IMR-90 (cell line): ENCODE measurements around the gene FSTL3. TPM values are rescaled to one million over a fixed set of nuclear protein-coding genes. Genes with fewer than 3 reads are reported as not detected.
A peak's percentile ranks its signal among the peaks of the same experiment; 100 is the strongest.

Experiments
- ATAC-seq: fragments of 200-7000 bp; cut with Tn5 transposase; 2 replicates; pipeline ENCODE4 v1.9.1; 2020; ENCODE audit warnings: low read depth, mild to moderate bottlenecking, moderate library complexity
- BruUV-seq: library from RNA; stranded (reverse); fragments of 400-500 nt; replicated peaks from 2 replicates; lab custom pipeline; 2021; lab: Mats Ljungman, UMichigan
- CTCF ChIA-PET: fragments of 300-600 bp; formaldehyde crosslinking; extraction: SDS; loops from one replicate; lab custom pipeline; 2021; ENCODE audit warnings: antibody characterized with exemption; lab: Yijun Ruan, JAX
- POLR2A ChIA-PET: fragments of 300-600 bp; sonication (Branson Sonifier 250); formaldehyde crosslinking; loops from one replicate; lab custom pipeline; 2022; ENCODE audit warnings: antibody characterized with exemption; ENCODE audit not compliant: unreplicated experiment; lab: Charles Lee
- DNase-seq: peaks from one replicate; pipeline ENCODE4 v3.0.0; 2013
- H2AFZ ChIP-seq: replicated peaks from 2 replicates; pipeline ENCODE3; 2013; ENCODE audit warnings: low read length, mild to moderate bottlenecking; ENCODE audit not compliant: poor library complexity
- H2AK5ac ChIP-seq: 2 replicates; pipeline ENCODE4 v1.6.1; 2013; ENCODE audit warnings: low read depth, low read length, inconsistent platforms
- H2AK9ac ChIP-seq: replicated peaks from 2 replicates; pipeline ENCODE3; 2013; ENCODE audit warnings: mild to moderate bottlenecking, low read depth, low read length, moderate library complexity; ENCODE audit not compliant: poor library complexity
- H2BK120ac ChIP-seq: 2 replicates; pipeline ENCODE4 v1.6.1; 2013; ENCODE audit warnings: low read depth, low read length, inconsistent platforms
- H2BK15ac ChIP-seq: 3 replicates; pipeline ENCODE4 v1.6.1; 2013; ENCODE audit warnings: low read depth, low read length, inconsistent platforms
- H2BK20ac ChIP-seq: 2 replicates; pipeline ENCODE4 v1.6.1; 2013; ENCODE audit warnings: low read depth, mild to moderate bottlenecking, inconsistent platforms, low read length, moderate library complexity
- H2BK5ac ChIP-seq: 2 replicates; pipeline ENCODE4 v1.6.1; 2013; ENCODE audit warnings: mild to moderate bottlenecking, low read depth, low read length, inconsistent platforms; ENCODE audit not compliant: poor library complexity, severe bottlenecking
- H3K14ac ChIP-seq: replicated peaks from 2 replicates; pipeline ENCODE4 v1.6.1; 2013; ENCODE audit warnings: low read depth, low read length, inconsistent platforms
- H3K18ac ChIP-seq: 2 replicates; pipeline ENCODE4 v1.6.1; 2013; ENCODE audit warnings: low read depth, low read length, control low read depth
- H3K23ac ChIP-seq: 2 replicates; pipeline ENCODE4 v1.6.1; 2013; ENCODE audit warnings: low read depth, low read length, inconsistent platforms
- H3K27ac ChIP-seq: 2 replicates; pipeline ENCODE4 v1.5.1; 2013; ENCODE audit warnings: mild to moderate bottlenecking, control low read depth, low read length; ENCODE audit not compliant: insufficient read depth
- H3K27me3 ChIP-seq: 2 replicates; pipeline ENCODE4 v1.6.1; 2013; ENCODE audit warnings: low read length; ENCODE audit not compliant: control insufficient read depth, insufficient read depth
- H3K36me3 ChIP-seq: 2 replicates; pipeline ENCODE4 v1.6.1; 2013; ENCODE audit warnings: low read length, mixed read lengths; ENCODE audit not compliant: control insufficient read depth, insufficient read depth
- H3K4ac ChIP-seq: 2 replicates; pipeline ENCODE4 v1.6.1; 2013; ENCODE audit warnings: low read depth, low read length, inconsistent platforms
- H3K4me1 ChIP-seq: 2 replicates; pipeline ENCODE4 v1.6.1; 2013; ENCODE audit warnings: low read length, mixed read lengths; ENCODE audit not compliant: control insufficient read depth, insufficient read depth
- H3K4me2 ChIP-seq: 2 replicates; pipeline ENCODE4 v1.6.1; 2013; ENCODE audit warnings: low read depth, mild to moderate bottlenecking, control low read depth, low read length, moderate library complexity
- H3K4me3 ChIP-seq: 2 replicates; pipeline ENCODE4 v1.5.1; 2013; ENCODE audit warnings: low read depth, mild to moderate bottlenecking, control low read depth, low read length, moderate library complexity; ENCODE audit not compliant: insufficient read depth
- H3K56ac ChIP-seq: 2 replicates; pipeline ENCODE4 v1.6.1; 2013; ENCODE audit warnings: low read length, inconsistent platforms; ENCODE audit not compliant: insufficient read depth; ENCODE audit errors: extremely low read depth
- H3K79me1 ChIP-seq, 2 experiments: 2 replicates each; pipeline ENCODE4 v1.6.1; 2013; ENCODE audit warnings: low read length in 2 of 2, inconsistent platforms in 1 of 2, low read depth in 1 of 2
- H3K9ac ChIP-seq: 2 replicates; pipeline ENCODE4 v1.6.1; 2013; ENCODE audit warnings: low read depth, low read length, control low read depth
- H3K9me1 ChIP-seq: 2 replicates; pipeline ENCODE4 v1.6.1; 2013; ENCODE audit warnings: low read length, inconsistent platforms; ENCODE audit not compliant: insufficient read depth
- H3K9me3 ChIP-seq: 2 replicates; pipeline ENCODE4 v1.6.1; 2013; ENCODE audit warnings: low read length; ENCODE audit not compliant: control insufficient read depth, insufficient read depth
- H4K20me1 ChIP-seq: 2 replicates; pipeline ENCODE4 v1.6.1; 2013; ENCODE audit warnings: low read length, inconsistent platforms; ENCODE audit not compliant: insufficient read depth
- H4K5ac ChIP-seq: 2 replicates; pipeline ENCODE4 v1.6.1; 2013; ENCODE audit warnings: mild to moderate bottlenecking, low read depth, low read length, control low read depth
- H4K8ac ChIP-seq, 2 experiments: 2 replicates each; pipeline ENCODE4 v1.6.1; 2013; ENCODE audit warnings: low read depth in 2 of 2, low read length in 2 of 2, control low read depth in 1 of 2, inconsistent platforms in 1 of 2
- H4K91ac ChIP-seq: 2 replicates; pipeline ENCODE4 v1.6.1; 2013; ENCODE audit warnings: low read depth, low read length, inconsistent platforms; ENCODE audit not compliant: insufficient read depth
- CEBPB ChIP-seq: IDR thresholded peaks from 2 replicates; pipeline ENCODE4 v1.6.1; 2012; ENCODE audit warnings: low read depth, low read length, improper control_type of control experiment
- CTCF ChIP-seq: conservative IDR thresholded peaks from 2 replicates; pipeline ENCODE4 v1.5.1; 2012; ENCODE audit warnings: mild to moderate bottlenecking, low read depth, low read length, improper control_type of control experiment
- RAD21 ChIP-seq: IDR thresholded peaks from 2 replicates; pipeline ENCODE4 v1.6.1; 2012; ENCODE audit warnings: low read length, improper control_type of control experiment
- USF2 ChIP-seq: fragments of 150-350 bp; IDR thresholded peaks from 2 replicates; pipeline ENCODE4 v1.6.1; 2017; ENCODE audit warnings: mild to moderate bottlenecking, antibody characterized with exemption, low read length, low read depth
- WGBS, 2 experiments: methylation state at CpG; one replicate each; pipeline versions ENCODE4 v1.1.5 to v1.1.7; 2013; ENCODE audit warnings: missing lambda C conversion rate in 2 of 2; ENCODE audit not compliant: insufficient read length in 1 of 2; ENCODE audit errors: extremely low coverage in 2 of 2; 5-methylcytosine and 5-hydroxymethylcytosine counted together
- dilution Hi-C: fragments of 300-500 bp; cut with HindIII; formaldehyde crosslinking; loops from one replicate; pipeline ENCODE4 v1.14.3; 2018; ENCODE audit warnings: low sequenced_read_pairs; ENCODE audit not compliant: unreplicated experiment
- in situ Hi-C: fragments of 300-500 bp; cut with MboI; formaldehyde crosslinking; loops from 3 replicates; pipeline ENCODE4 v1.14.3; 2019; ENCODE audit warnings: low sequenced_read_pairs, inconsistent platforms, mixed read lengths
- intact Hi-C: fragments of 100-400 bp; cut with micrococcal nuclease; formaldehyde crosslinking; loops from 2 replicates; pipeline ENCODE4 v1.10.0; 2022
- polyA plus RNA-seq, 3 experiments: library from polyadenylated mRNA; depleted of rRNA; stranded (reverse); fragments of >200 nt; gene quantifications; 2 replicates each; pipeline ENCODE4 v1.2.3, GENCODE V29; 2012; ENCODE audit warnings: low replicate concordance in 1 of 3
- total RNA-seq: library from RNA; depleted of rRNA; stranded (reverse); fragments of >200 nt; gene quantifications from 2 replicates; pipeline ENCODE4 v1.2.3, GENCODE V29; 2012

The FSTL3 gene
- total and polyA plus RNA-seq, 2 of the 4 experiments (the other 2 are of a cell fraction) = 32.3 to 76.9 TPM

GRCh38 chr19:660793-661426 is 15.3 kb upstream of the FSTL3 start:
- H3K27ac ChIP-seq = peak overlapping the region; percentile 10; the same call in 1 of the 2 replicates
- no peak overlapping the region for H3K56ac ChIP-seq
- no peak overlapping the region for H3K4ac ChIP-seq
- DNase-seq (no peak), ATAC-seq (no peak)
- no peak overlapping the region for H2BK120ac ChIP-seq
- peak overlapping the region; percentile 2; the same call in 1 of the 2 replicates for H2AK5ac ChIP-seq
- H3K4me2 ChIP-seq = peak overlapping the region; percentile 95
- no TSS peak for BruUV-seq
- ChIA-PET CTCF (interaction anchor here (0.9 kb wide), 1 partner anchor 29 kb away, joined by 3 read pairs; no protein-coding TSS in a partner anchor), POLR2A (no interaction called here)
- no peak overlapping the region for H4K5ac ChIP-seq
- H4K91ac ChIP-seq = no peak overlapping the region
- intact Hi-C loops (loop anchor here (5.0 to 10.0 kb wide), 2 partner anchors 204 to 251 kb away; partner anchors contain the start of gene R3HDM4), in situ Hi-C loops (no loop called here), dilution Hi-C loops (no loop called here)
- peak overlapping the region; percentile 91 for H3K9ac ChIP-seq
- H3K79me1 ChIP-seq = peaks cover 0 to 48% of the 10 kb centered on the region in 2 experiments; a peak in 2 of 4 replicates
- no peak overlapping the region for H2BK20ac ChIP-seq
- no peaks in the 10 kb centered on the region for H3K27me3 ChIP-seq
- H2BK5ac ChIP-seq = no peak overlapping the region
- no peak overlapping the region for H2BK15ac ChIP-seq
- no peak overlapping the region for H3K18ac ChIP-seq
- peaks cover 14% of the 10 kb centered on the region for H3K4me1 ChIP-seq
- no peak overlapping the region for H4K8ac ChIP-seq
- no peaks in the 10 kb centered on the region for H3K9me1 ChIP-seq
- H3K14ac ChIP-seq = no peak overlapping the region
- H3K9me3 ChIP-seq = no peaks in the 10 kb centered on the region
- WGBS, 2 experiments = 85% methylated on average over 5 of the region's 20 CpGs; no CpG with 5 or more reads in 1 of the 2 experiments
- H3K23ac ChIP-seq = peak overlapping the region; percentile 90
- no peak overlapping the region for H2AFZ ChIP-seq
- H4K20me1 ChIP-seq = peaks cover 64% of the 10 kb centered on the region
- H3K4me3 ChIP-seq = no peak overlapping the region
- TF ChIP-seq USF2 = no peak
- TF ChIP-seq RAD21 = no peak
- TF ChIP-seq CEBPB = no peak
- no peak for TF ChIP-seq CTCF
- peaks cover 7% of the 10 kb centered on the region; the same call in 1 of the 2 replicates for H3K36me3 ChIP-seq
- peak overlapping the region; percentile 76 for H2AK9ac ChIP-seq
